Measurements from ENCODE around the gene ZNF350. TPM values are rescaled to one million over a fixed set of nuclear protein-coding genes. Genes with fewer than 3 reads are reported as not detected.

ZNF350 gene
- total and polyA plus RNA-seq, 2 of the 13 experiments (the other 11 are each of a cell fraction or from before 2014, with no cell fraction given), result 3.7 to 6.9 TPM

- peak; percentile 7; the same call in 1 of the 2 replicates for TF ChIP-seq TARDBP (CRISPR knock-in tag; IDR thresholded peaks at IDR 0.05)
- TF ChIP-seq DZIP1 (CRISPR knock-in tag; IDR thresholded peaks at IDR 0.05), result no peak
- TF ChIP-seq ZNF263 (CRISPR knock-in tag; IDR thresholded peaks at IDR 0.05), result no peak
- no peak for TF ChIP-seq ZNF44 (CRISPR knock-in tag; IDR thresholded peaks at IDR 0.05)
- no peak for TF ChIP-seq HMG20B (CRISPR knock-in tag; conservative IDR thresholded peaks at IDR 0.05)
- no peak for TF ChIP-seq FOXP4 (CRISPR knock-in tag; IDR thresholded peaks at IDR 0.05)
- TF ChIP-seq ZNF639 (CRISPR knock-in tag; conservative IDR thresholded peaks at IDR 0.05), result no peak
- no peak for TF ChIP-seq REL (CRISPR knock-in tag; conservative IDR thresholded peaks at IDR 0.05)
- TF ChIP-seq ZNF737 (CRISPR knock-in tag; IDR thresholded peaks at IDR 0.05; ENCODE audit: borderline replicate concordance), result no peak
- peak; percentile 49; the same call in 1 of the 2 replicates for TF ChIP-seq KDM5B (CRISPR knock-in tag; IDR thresholded peaks at IDR 0.05; ENCODE audit: borderline replicate concordance)
- TF ChIP-seq ZMYM3 (CRISPR knock-in tag; IDR thresholded peaks at IDR 0.05), result no peak; the same call in 1 of the 2 replicates
- TF ChIP-seq PAF1 (CRISPR knock-in tag; IDR thresholded peaks at IDR 0.05), result no peak
- TF ChIP-seq U2AF1 (optimal IDR thresholded peaks at IDR 0.05; ENCODE audit: low read depth, low read length), result no peak
- TF ChIP-seq MIER3 (CRISPR knock-in tag; IDR thresholded peaks at IDR 0.05; ENCODE audit: borderline replicate concordance), result no peak
- TF ChIP-seq REPIN1 (CRISPR knock-in tag; IDR thresholded peaks at IDR 0.05; ENCODE audit: borderline replicate concordance, low read depth), result peak; percentile 19; the same call in 1 of the 2 replicates
- no peak for TF ChIP-seq MED1 (CRISPR knock-in tag; IDR thresholded peaks at IDR 0.05)
Observed at GRCh38 chr19:51926784-51927741, 59.6 kb downstream of the ZNF350 start, which contains the start of gene ZNF613 (continued).

Data from HepG2 (cell line).